ENCODE measurements around the gene LSM6.

Gene LSM6

GRCh38 chr4:146232131-146232722 lies 56.7 kb downstream of the LSM6 start:
- no peaks in the 10 kb centered on the region for H3K36me3 ChIP-seq (ENCODE audit: insufficient read depth, low read length)
- H4K20me1 ChIP-seq (ENCODE audit: insufficient read depth, low read length) = no peaks in the 10 kb centered on the region
- H3K9me3 ChIP-seq (ENCODE audit: low read length) = no peaks in the 10 kb centered on the region
- TF ChIP-seq EZH2 (IDR thresholded peaks at IDR 0.05; ENCODE audit: borderline replicate concordance, low read length) (no peak), CTCF (IDR thresholded peaks at IDR 0.05; ENCODE audit: low read length) (no peak)
- H2AFZ ChIP-seq (ENCODE audit: low read length) = no peak overlapping the region
- H3K9ac ChIP-seq (ENCODE audit: low read length) = no peak overlapping the region
- H3K4me3 ChIP-seq (ENCODE audit: low read depth, low read length, poor library complexity, severe bottlenecking) = no peak overlapping the region
- H3K4me1 ChIP-seq (ENCODE audit: insufficient read depth, low read length, severe bottlenecking) = no peaks in the 10 kb centered on the region
- no peaks in the 10 kb centered on the region for H3K27me3 ChIP-seq (ENCODE audit: insufficient read depth, low read length)
- H3F3A ChIP-seq (ENCODE audit: insufficient read depth, low read length) = no peaks in the 10 kb centered on the region
- no peaks in the 10 kb centered on the region for H3K79me2 ChIP-seq (ENCODE audit: insufficient read depth, low read length)
- no peaks in the 10 kb centered on the region for H3K9me2 ChIP-seq (ENCODE audit: low read depth, low read length)
- H3K27ac ChIP-seq (ENCODE audit: low read depth, low read length, poor library complexity, severe bottlenecking) = no peak overlapping the region
- H3K4me2 ChIP-seq (ENCODE audit: low read length) = no peak overlapping the region

- TF ChIP-seq EZH2 (IDR thresholded peaks at IDR 0.05; ENCODE audit: borderline replicate concordance, low read length) (no peak), CTCF (IDR thresholded peaks at IDR 0.05; ENCODE audit: low read length) (no peak)
- 0 out of 2 replicates have a peak, but pooled peaks cover 3% of the 10 kb centered on the region for H3K27me3 ChIP-seq (ENCODE audit: insufficient read depth, low read length)
- H3K79me2 ChIP-seq (ENCODE audit: insufficient read depth, low read length) = no peaks in the 10 kb centered on the region
- H3K27ac ChIP-seq (ENCODE audit: low read depth, low read length, poor library complexity, severe bottlenecking) = no peak overlapping the region
- H3K9ac ChIP-seq (ENCODE audit: low read length) = no peak overlapping the region
- H3K4me2 ChIP-seq (ENCODE audit: low read length) = no peak overlapping the region
- H3K36me3 ChIP-seq (ENCODE audit: insufficient read depth, low read length) = no peaks in the 10 kb centered on the region
- no peaks in the 10 kb centered on the region for H3K9me2 ChIP-seq (ENCODE audit: low read depth, low read length)
- H4K20me1 ChIP-seq (ENCODE audit: insufficient read depth, low read length) = no peaks in the 10 kb centered on the region
- no peaks in the 10 kb centered on the region for H3K4me1 ChIP-seq (ENCODE audit: insufficient read depth, low read length, severe bottlenecking)
- no peaks in the 10 kb centered on the region for H3K9me3 ChIP-seq (ENCODE audit: low read length)
- no peak overlapping the region for H2AFZ ChIP-seq (ENCODE audit: low read length)
- H3K4me3 ChIP-seq (ENCODE audit: low read depth, low read length, poor library complexity, severe bottlenecking) = no peak overlapping the region
- no peaks in the 10 kb centered on the region for H3F3A ChIP-seq (ENCODE audit: insufficient read depth, low read length)
These were observed 60.2 kb downstream of the LSM6 start for GRCh38 chr4:146235654-146236177.

GRCh38 chr4:146236216-146236615 lies 60.7 kb downstream of the LSM6 start:
- Histone ChIP-seq H3K4me2 (ENCODE audit: low read length) (no peak overlapping the region), H2AFZ (ENCODE audit: low read length) (no peak overlapping the region), H3K9ac (ENCODE audit: low read length) (no peak overlapping the region), H3K79me2 (ENCODE audit: insufficient read depth, low read length) (no peaks in the 10 kb centered on the region), H3F3A (ENCODE audit: insufficient read depth, low read length) (no peaks in the 10 kb centered on the region), H3K9me2 (ENCODE audit: low read depth, low read length) (no peaks in the 10 kb centered on the region), H3K27ac (ENCODE audit: low read depth, low read length, poor library complexity, severe bottlenecking) (no peak overlapping the region), H3K9me3 (ENCODE audit: low read length) (no peaks in the 10 kb centered on the region), H3K36me3 (ENCODE audit: insufficient read depth, low read length) (no peaks in the 10 kb centered on the region), H3K4me1 (ENCODE audit: insufficient read depth, low read length, severe bottlenecking) (no peaks in the 10 kb centered on the region), H3K27me3 (ENCODE audit: insufficient read depth, low read length) (0 out of 2 replicates have a peak, but pooled peaks cover 3% of the 10 kb centered on the region), H3K4me3 (ENCODE audit: low read depth, low read length, poor library complexity, severe bottlenecking) (no peak overlapping the region), H4K20me1 (ENCODE audit: insufficient read depth, low read length) (no peaks in the 10 kb centered on the region)
- TF ChIP-seq CTCF (IDR thresholded peaks at IDR 0.05; ENCODE audit: low read length) (no peak), EZH2 (IDR thresholded peaks at IDR 0.05; ENCODE audit: borderline replicate concordance, low read length) (no peak)
